Measurements from ENCODE around the gene TBC1D3B. TPM values are rescaled to one million over a fixed set of nuclear protein-coding genes. Genes with fewer than 3 reads are reported as not detected.

The TBC1D3B gene
- total RNA-seq, 1 experiment from 2014 or later: 12.5 TPM

DNA sequence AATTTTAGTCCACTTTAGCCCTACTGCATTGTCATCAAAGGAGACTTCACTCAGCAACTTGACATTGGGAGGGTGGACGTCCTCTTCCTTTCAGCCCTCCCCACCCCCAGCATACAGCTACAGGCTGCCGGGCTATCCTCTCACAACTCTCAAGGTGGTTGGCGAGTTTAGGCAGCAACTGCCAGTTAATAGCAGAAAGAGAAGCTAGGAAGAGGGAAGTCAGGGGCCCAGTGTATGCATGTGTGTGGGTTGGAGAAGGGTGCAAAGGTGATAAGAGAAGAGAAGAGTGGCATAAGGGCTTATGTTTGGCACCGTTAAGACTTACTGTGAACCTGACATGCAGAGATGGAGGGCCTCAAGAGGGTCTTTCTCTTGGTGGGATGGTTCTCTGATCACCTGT lies 41.0 kb downstream of the TBC1D3B start:
- intact Hi-C loops (cut with micrococcal nuclease; ENCODE audit: unreplicated experiment): no loop called here
- Histone ChIP-seq H3K27me3 (replicated peaks; ENCODE audit: control insufficient read depth, insufficient read depth, low read length) (no peaks in the 10 kb centered on the region), H3K4me3 (ENCODE audit: low read depth, low read length) (no peak overlapping the region), H3K36me3 (ENCODE audit: control insufficient read depth, insufficient read depth, low read length) (no peaks in the 10 kb centered on the region), H3K9me3 (no peaks in the 10 kb centered on the region), H3K4me1 (peaks cover 11% of the 10 kb centered on the region; the same call in 1 of the 2 replicates)
- ChIA-PET CTCF (interaction anchor here (1.0 kb wide), 1 partner anchor 13 kb away, joined by 6 read pairs; no protein-coding TSS in a partner anchor), POLR2A (no interaction called here)
- peaks cover 10% of the 10 kb centered on the region for H3K4me1 Mint-ChIP-seq (ENCODE audit: low read depth, unreplicated experiment)
- no peak overlapping the region for H3K27ac Mint-ChIP-seq (ENCODE audit: unreplicated experiment)
- no peak for DNase-seq
- no peaks in the 10 kb centered on the region for H3K9me3 Mint-ChIP-seq (ENCODE audit: unreplicated experiment)
- TF ChIP-seq, protein P1, sequence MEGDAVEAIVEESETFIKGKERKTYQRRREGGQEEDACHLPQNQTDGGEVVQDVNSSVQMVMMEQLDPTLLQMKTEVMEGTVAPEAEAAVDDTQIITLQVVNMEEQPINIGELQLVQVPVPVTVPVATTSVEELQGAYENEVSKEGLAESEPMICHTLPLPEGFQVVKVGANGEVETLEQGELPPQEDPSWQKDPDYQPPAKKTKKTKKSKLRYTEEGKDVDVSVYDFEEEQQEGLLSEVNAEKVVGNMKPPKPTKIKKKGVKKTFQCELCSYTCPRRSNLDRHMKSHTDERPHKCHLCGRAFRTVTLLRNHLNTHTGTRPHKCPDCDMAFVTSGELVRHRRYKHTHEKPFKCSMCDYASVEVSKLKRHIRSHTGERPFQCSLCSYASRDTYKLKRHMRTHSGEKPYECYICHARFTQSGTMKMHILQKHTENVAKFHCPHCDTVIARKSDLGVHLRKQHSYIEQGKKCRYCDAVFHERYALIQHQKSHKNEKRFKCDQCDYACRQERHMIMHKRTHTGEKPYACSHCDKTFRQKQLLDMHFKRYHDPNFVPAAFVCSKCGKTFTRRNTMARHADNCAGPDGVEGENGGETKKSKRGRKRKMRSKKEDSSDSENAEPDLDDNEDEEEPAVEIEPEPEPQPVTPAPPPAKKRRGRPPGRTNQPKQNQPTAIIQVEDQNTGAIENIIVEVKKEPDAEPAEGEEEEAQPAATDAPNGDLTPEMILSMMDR (IDR thresholded peaks at IDR 0.05; ENCODE audit: insufficient read depth in 1 of 2, low read depth in 1 of 2, low read length in 1 of 2, severe bottlenecking in 1 of 2, unreplicated experiment in 1 of 2): no peak
- no peaks in the 10 kb centered on the region for H3K36me3 Mint-ChIP-seq (ENCODE audit: insufficient read depth, unreplicated experiment)
- H3K4me3 Mint-ChIP-seq (ENCODE audit: unreplicated experiment): no peak overlapping the region
- H3K27me3 Mint-ChIP-seq (ENCODE audit: insufficient read depth, unreplicated experiment): no peaks in the 10 kb centered on the region
- BruUV-seq (replicated peaks): no TSS peak

GRCh38 chr17:36133602-36134236 lies 42.7 kb downstream of the TBC1D3B start:
- H3K4me3 ChIP-seq (ENCODE audit: low read depth, low read length): no peak overlapping the region
- no peak overlapping the region for H3K27ac Mint-ChIP-seq (ENCODE audit: unreplicated experiment)
- peaks cover 8% of the 10 kb centered on the region for H3K27me3 Mint-ChIP-seq (ENCODE audit: insufficient read depth, unreplicated experiment)
- no peaks in the 10 kb centered on the region for H3K9me3 Mint-ChIP-seq (ENCODE audit: unreplicated experiment)
- H3K4me3 Mint-ChIP-seq (ENCODE audit: unreplicated experiment): no peak overlapping the region
- H3K27me3 ChIP-seq (replicated peaks; ENCODE audit: control insufficient read depth, insufficient read depth, low read length): no peaks in the 10 kb centered on the region
- POLR2A ChIA-PET: no interaction called here
- CTCF ChIA-PET: no interaction called here
- no peaks in the 10 kb centered on the region for H3K9me3 ChIP-seq
- H3K36me3 ChIP-seq (ENCODE audit: control insufficient read depth, insufficient read depth, low read length): no peaks in the 10 kb centered on the region
- TF ChIP-seq, protein P1 (IDR thresholded peaks at IDR 0.05; ENCODE audit: insufficient read depth in 1 of 2, low read depth in 1 of 2, low read length in 1 of 2, severe bottlenecking in 1 of 2, unreplicated experiment in 1 of 2): no peak
- intact Hi-C loops (cut with micrococcal nuclease; ENCODE audit: unreplicated experiment): no loop called here
- H3K4me1 Mint-ChIP-seq (ENCODE audit: low read depth, unreplicated experiment): peaks cover 10% of the 10 kb centered on the region
- BruUV-seq (replicated peaks): no TSS peak
- no peaks in the 10 kb centered on the region for H3K36me3 Mint-ChIP-seq (ENCODE audit: insufficient read depth, unreplicated experiment)
- no peak for DNase-seq
- H3K4me1 ChIP-seq: peaks cover 11% of the 10 kb centered on the region; the same call in 1 of the 2 replicates

- Mint-ChIP-seq H3K4me1 (ENCODE audit: low read depth, unreplicated experiment) (peaks cover 10% of the 10 kb centered on the region), H3K4me3 (ENCODE audit: unreplicated experiment) (no peak overlapping the region), H3K27ac (ENCODE audit: unreplicated experiment) (no peak overlapping the region), H3K27me3 (ENCODE audit: insufficient read depth, unreplicated experiment) (peaks cover 8% of the 10 kb centered on the region), H3K36me3 (ENCODE audit: insufficient read depth, unreplicated experiment) (no peaks in the 10 kb centered on the region), H3K9me3 (ENCODE audit: unreplicated experiment) (no peaks in the 10 kb centered on the region)
- POLR2A ChIA-PET: no interaction called here
- CTCF ChIA-PET: no interaction called here
- Histone ChIP-seq H3K4me1 (peaks cover 11% of the 10 kb centered on the region; the same call in 1 of the 2 replicates), H3K9me3 (no peaks in the 10 kb centered on the region), H3K27me3 (replicated peaks; ENCODE audit: control insufficient read depth, insufficient read depth, low read length) (no peaks in the 10 kb centered on the region), H3K36me3 (ENCODE audit: control insufficient read depth, insufficient read depth, low read length) (no peaks in the 10 kb centered on the region), H3K4me3 (ENCODE audit: low read depth, low read length) (no peak overlapping the region)
- no peak for DNase-seq
- intact Hi-C loops (cut with micrococcal nuclease; ENCODE audit: unreplicated experiment): no loop called here
- TF ChIP-seq, protein P1 (IDR thresholded peaks at IDR 0.05; ENCODE audit: insufficient read depth in 1 of 2, low read depth in 1 of 2, low read length in 1 of 2, severe bottlenecking in 1 of 2, unreplicated experiment in 1 of 2): no peak
- no TSS peak for BruUV-seq (replicated peaks)
These were observed 44.0 kb downstream of the TBC1D3B start for GRCh38 chr17:36132421-36132831.
